Stimulated activated CD4-positive, alpha-beta T cell treated with anti-CD3 and anti-CD28 coated beads, Interleukin-15, amount 100 ng/mL, for 1 hour (primary cell): ENCODE data around the gene COL15A1.

Experiments used
- DNase-seq, 2 donors: peaks; one replicate each; pipeline ENCODE4 v3.0.0-alpha.2; 2020; ENCODE audit warnings: low read depth in 1 of 2, low spot score in 1 of 2

Gene COL15A1

DNA sequence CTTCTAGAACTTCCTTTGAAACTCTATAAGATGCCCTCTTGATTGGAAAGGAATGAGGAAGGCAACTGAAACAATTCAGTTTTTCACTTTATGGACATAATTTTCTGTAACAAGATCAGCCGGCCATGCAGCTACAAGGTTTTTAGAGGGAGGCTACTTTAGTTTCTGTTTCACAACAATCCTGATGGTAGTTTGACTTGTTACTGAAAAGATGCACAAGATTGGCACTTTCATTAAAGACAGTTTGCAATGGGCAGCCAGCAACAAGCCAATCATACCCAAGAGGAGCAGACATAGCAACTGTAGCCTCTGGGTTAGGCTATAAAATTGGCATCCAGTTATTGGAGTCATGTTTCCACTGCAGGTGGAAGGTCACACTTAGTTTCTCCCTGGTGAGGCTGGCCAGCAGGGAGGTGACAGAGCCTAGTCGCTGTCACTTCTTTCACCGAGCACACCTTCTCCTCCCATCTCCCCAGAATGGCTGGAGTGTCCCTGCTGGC lies 87.0 kb downstream of the COL15A1 start:
- DNase-seq = no peak

DNA sequence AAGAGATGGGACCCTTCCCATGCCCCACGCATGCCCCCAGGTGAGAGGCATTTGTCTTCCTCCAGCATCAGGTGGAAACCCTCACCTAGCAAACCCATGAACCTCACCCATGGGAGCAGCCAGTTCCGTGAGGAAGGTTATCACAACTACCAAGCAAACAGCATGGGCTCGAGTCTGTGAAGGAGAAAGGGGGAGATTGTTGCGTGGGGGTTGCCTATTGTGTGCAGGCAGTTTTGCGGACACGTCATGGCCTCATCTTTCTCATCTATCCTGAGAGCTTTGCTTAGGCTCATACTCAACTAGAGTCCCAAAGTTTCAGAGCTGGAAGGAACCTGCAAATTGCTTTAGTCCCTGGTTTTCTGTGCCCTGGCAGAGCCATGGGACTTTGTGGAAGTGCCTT lies 87.6 kb downstream of the COL15A1 start:
- no peak for DNase-seq

DNA sequence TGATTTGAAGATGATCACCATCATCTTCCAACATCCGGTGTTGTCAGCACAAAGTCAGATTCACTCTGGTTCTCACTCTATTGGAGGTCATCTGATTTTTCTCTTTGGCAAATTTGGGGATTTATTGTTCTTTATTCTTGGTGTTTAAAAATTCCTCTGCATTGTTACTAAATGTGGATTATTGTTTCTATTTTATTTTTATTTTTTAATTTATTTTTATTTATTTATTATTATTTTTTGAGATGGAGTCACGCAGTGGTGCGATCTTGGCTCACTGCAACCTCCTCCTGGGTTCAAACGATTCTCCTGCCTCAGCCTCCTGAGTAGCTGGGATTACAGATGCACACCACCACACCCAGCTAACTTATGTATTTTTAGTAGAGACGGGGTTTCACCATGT lies 88.3 kb downstream of the COL15A1 start:
- DNase-seq = no peak

DNA sequence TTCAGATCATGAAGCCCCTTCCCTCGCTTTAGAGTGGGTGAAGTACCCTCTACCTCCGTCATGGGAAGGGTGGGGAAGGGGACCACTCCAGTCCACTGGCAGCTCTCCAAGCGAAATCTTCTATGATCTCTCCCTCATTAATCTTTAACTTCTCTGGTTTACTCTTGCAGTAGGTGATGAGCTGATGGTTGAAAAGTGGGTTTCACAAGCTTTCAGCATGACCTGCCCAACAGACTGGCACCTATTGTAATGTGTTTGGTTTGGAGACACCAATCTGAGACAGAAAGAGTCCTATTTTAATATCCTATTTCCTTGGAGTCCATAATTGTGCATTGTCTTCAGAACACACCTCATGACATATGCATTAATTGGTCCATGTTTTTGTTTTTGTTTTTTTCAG lies 90.4 kb downstream of the COL15A1 start:
- DNase-seq = no peak

DNA sequence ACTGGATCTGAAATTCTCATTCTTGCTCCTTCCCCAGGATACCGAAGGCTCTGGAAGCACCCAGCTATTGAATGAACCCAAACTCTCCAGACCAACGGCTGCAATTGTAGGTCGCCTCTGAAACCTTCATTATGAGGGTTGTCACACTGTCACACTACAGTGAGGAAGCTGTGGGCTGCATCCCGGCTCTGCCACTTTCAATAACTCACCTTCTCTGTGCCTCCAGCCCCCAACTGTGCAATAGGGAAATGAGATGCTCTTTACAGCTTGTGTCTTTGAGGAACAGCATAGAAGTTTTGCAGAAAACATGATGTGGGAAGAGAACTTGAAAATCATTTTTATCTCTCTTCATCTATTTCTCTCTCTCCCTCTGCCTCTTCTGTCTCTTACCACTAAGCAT lies 91.6 kb downstream of the COL15A1 start:
- DNase-seq = no peak

DNA sequence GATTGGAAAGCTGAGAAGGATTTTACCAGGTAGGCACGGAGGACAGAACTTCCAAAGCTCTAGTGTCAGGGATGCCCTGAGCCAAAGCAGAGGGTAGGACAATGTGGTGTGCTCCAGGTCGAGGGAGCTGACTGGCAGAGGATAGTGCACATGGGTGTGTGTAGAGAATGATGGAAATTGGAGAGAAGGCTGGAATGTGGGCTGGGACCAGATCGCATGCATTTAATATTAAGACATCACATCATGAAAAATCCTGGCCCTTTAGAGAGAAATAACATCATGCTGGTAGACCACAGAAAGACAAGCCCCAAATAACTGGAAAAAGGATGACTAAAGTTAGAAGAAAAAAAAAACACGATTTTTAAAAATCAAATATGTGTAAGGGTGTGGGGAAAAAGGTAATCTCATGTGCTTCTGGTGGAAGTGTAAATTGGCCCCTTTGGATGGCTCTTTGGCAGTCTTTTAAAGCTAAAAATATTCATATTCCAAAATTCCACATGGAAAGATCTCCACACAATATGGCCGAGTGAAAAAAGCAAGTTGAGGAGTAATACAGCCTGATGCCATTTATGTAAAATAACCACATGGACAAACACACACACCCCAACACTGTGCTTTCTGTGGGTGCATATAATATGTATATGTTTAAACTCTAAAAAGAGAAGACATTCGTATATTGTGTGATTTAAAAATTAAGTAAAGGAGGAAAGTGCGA lies 94.2 kb downstream of the COL15A1 start:
- DNase-seq = no peak

DNA sequence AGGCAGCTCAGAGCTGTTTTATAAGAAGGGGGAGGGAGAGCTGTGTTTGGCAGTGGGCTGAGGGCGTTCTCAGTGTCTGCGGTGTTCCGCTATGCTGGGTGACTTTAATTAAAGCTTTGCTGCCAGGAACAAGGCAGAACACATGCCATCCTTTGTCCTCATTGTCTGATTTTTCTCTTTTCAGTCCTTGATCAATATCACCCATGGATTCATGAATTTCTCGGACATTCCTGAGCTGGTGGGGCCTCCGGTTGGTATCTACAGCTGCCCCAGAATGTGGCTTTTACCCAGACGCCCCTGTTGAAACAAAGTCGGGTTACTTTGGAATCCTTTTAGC lies 94.7 kb downstream of the COL15A1 start:
- DNase-seq = no peak

DNA sequence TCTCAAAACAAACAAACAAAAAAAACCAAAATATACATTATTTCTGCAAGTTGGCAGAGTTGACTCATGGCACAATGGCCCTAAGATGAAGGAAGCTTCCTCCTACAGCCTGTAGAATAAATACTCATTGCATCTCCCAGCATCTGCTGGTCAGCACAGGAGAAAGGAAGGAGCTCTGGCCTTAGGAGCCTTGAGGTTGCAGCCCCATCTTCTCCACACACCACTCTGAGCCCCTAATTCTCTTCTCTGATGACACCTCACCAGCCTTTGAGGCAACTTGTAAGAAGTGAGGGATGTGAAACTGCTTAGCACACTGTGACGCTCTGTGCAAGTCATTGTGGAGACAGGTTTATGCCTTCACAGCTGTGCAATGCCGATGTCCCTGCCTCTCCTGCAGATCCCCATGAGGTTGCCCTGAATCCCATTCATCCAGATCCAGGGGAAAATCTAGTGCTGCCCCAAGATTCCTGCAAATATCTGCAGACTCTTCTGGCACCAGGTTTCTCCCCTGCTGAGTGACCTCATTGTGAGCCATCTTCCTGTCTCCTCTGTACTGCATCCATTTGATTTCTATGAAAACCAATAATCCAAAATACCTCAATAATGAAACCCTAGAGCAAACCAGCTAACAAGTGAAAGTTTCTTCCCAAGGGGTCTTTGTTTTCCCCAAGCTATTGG lies 95.9 kb downstream of the COL15A1 start:
- DNase-seq = no peak

DNA sequence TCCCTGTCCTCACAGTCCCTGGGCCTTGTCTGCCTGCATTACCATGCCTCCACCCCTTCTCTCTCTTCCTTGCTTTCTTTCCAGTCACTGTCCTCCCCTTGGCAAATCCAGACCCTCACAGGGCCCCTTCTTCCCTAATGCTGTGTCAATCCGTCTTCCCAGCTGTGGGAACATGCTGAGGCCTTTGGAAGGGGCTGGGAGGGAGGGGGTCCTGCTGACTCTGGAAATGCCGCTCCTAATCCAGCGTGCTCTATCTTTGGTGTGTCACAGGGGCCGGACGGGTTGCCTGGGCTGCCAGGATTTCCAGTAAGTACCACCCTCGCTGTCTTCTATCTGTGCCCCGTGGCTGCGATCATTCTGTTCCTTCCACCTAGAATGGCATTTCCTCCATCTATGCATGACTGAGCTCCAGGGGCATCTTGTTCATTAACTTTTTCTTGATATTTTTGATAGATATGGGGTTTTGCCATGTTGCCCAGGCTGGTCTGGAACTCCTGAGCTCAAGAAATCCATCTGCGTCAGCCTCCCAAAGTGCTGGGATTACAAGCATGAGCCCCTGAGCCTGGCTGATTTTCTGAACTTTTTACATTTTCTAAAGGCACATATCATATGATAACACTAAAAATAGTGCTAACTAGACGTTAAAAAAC lies 96.7 kb downstream of the COL15A1 start:
- DNase-seq = no peak

DNA sequence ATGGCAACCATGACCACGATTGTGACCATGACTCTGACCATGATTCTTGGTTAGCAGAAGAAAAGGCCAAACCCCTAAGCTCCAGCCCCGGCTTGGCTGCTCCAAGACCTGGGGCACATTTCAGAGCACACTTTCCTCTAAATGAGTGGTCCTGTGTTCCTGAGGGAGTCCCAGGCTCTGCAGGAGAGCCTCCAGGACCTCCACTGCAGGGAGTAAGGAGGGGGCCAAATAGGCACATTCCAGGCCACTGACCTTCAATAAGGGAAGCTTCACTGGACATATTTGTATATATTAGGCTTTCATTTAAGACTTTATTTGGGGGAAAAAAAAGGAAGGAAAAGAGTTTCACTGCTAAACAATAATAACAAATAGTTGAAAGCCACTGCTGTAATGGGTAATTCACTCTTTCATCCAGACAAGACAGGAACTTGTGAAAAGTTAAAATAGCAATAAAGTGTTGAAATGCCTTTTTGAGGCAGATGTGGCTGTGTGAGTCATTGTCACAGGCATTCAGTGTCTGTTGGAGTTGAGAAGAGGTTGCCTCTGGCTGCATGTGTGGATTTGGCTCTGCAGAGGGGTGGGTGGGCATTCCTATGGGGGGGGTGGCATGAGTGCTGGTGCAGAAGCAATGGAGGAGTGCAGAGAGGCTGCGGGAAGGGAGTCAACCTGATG lies 97.3 kb downstream of the COL15A1 start:
- DNase-seq = no peak

DNA sequence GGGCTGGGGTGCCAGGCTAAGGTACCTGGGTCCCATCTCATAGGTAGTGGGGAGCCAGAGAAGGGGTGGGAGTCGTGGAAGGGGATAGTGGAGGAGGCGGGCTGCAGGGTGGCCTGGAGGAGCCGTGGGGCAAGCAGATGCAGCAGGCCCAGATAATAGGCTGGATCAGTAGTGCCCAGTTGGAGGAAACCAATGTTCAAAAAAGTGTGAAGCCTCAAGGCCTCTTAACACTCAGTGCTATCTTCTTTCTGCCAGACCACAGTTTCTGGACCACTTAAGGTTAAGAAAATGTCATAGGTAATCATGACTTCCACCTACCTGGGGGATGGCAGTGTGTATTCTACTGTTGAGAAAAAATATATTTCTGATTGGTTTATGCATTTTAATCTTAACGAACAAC lies 97.9 kb downstream of the COL15A1 start:
- no peak for DNase-seq

DNA sequence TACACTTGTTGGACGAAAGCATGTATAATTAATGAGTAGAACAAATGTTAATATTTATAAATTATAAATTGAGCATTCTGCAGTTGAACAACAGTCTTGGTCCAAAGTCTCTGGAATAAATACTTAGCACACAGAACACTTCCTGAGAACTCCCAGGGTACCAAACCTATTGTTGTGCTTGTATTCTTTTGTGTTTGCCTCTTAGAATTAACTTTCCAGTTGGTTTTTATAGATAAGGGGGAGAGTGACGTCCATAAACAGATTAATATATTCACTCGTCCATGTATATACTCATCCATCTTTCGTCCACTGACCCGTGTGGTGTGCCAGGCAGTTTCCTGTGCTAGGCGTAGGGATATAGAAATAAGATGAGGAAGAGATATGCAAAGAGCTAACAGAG lies 98.9 kb downstream of the COL15A1 start:
- no peak for DNase-seq

DNA sequence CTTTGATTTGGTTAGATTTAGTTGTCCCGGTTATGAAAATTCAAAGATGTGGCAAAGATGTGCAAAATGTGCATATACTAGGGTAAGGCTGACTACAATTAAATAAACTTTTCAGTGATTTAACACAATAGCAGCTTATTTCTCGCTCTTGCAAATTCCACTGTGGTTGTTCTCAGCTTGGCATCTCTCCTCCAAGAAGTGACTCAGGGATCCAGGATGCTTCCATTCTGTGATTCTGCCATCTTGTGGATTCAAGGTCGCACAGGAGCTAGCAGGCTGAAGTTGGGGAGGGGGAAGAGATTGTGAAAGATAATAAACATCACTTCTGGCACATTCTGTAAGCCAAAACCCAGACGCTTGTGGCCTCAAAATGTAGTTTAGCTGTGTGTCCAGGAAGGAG lies 101.1 kb downstream of the COL15A1 start:
- DNase-seq = no peak

DNA sequence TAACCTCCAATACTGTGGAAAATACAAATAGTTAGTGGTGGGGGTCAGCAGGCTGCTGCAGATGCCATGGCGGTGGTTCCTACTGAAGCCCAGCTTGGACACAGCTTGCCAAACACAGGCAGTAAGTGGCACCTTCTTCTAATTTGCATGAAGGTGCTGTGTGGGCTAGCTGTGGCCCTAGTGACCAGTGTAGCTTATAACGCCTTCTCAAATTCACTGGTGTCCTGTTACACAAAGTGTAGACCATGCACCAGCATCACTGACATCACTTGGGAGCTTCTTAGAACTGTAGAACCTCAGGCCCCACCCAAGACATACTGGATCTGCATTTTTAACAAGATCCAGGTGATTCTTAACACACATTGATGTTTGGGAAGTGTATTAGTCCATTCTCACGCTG lies 102.4 kb downstream of the COL15A1 start:
- no peak for DNase-seq

DNA sequence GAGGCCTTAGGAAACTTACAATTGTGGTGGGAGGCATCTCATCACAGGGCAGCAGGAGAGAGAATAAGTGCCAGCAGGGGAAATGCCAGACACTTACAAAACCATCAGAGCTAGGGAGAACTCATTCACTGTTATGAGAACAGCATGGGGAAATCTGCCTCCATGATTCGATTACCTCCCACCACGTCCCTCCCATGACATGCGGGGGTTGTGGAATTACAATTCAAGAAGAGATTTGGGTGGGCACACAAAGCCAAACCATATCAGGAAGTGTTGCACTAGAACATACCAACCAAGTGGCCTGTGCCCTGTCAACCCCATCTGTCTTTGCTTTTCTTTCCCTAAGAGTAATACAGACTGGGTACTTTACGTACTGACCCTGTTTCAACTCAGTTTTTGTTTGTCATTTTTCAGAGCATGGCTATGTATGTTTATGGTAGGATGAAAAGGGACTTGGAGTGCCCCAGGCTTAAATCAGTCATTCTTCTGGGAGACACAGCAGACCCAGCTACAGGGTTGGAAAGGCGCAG lies 102.9 kb downstream of the COL15A1 start:
- no peak for DNase-seq

DNA sequence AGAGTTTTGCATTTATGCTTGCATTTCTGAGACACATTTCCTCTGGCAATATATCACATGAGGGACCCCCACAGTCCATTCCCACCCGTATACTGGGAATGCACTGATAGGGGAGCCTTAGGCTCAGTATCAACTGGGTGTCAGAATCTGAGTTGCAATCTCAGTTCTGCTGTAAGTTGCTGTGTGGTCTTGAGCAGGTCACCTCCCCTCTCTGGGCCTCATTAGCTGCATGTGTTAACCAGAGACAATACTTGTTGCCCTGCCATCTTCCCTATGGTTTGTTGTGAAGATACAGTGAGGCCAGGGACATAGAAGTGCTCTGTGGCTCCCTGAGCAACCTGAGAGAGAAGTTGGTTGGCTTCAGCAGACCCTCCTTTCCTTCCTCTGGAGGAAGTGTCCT lies 105.5 kb downstream of the COL15A1 start:
- DNase-seq = no peak

DNA sequence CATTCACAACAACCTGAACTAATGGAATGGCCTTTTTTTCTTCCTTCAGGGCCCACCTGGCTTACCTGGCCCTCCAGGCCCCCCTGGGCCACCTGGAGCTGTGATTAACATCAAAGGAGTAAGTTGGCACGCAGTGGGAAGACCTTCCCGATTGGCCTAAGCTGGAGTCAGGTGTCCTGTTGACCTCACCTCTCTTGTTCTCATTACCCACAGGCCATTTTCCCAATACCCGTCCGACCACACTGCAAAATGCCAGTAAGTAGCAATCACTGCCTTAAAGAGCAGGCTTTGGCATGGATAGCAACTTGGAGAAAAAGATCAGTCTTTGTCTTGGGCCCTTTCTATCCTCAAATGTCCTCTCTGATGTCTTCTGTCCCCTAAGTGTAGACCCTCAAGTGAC lies 105.9 kb downstream of the COL15A1 start:
- DNase-seq = no peak

DNA sequence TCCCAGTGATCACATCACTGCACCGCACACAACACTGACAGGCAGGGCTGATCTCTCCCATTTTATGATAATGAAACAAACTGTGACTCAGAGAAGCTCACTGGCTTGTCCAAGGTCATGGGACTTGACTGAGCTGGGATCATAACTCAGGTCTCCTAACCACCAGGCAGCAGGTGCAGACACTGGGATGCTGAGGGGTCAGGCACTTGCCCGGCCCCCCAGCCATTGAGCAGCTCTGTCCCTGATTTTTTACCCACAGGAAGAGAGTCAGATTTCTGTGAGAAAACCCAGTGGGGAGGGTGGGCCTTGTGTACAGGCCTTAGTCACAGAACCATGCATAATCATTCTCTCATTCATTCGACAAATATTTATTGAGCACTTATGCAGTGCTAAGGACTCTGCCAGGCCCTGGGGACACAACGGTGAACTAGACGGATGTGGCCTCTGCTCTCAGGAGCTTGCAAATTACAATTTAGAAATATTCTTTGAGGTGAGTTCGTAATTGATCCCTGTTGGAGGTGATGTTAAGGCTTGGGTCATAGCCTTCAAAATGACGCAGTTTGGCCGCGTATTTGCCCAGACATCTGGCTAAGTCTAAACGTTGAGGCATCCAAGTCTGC lies 106.7 kb downstream of the COL15A1 start:
- no peak for DNase-seq

DNA sequence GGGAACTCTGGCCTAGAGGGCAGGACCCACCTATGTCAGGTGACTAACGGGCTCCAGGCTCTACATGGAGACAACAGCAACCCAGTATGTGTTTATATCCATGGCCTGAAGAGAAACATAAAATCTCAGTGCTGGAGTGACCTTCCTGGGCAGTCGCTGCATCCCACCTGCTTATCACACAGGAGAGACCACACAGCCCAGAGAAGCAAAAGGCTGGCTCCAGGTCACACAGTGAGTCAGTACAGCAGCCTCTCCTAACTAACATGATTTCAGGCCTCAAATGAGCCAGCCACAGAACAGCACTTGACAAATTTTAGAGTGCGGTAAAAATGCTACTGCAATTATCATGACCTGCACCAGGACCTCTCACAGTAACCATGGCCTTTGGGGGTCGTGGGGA lies 107.2 kb downstream of the COL15A1 start:
- no peak for DNase-seq

DNA sequence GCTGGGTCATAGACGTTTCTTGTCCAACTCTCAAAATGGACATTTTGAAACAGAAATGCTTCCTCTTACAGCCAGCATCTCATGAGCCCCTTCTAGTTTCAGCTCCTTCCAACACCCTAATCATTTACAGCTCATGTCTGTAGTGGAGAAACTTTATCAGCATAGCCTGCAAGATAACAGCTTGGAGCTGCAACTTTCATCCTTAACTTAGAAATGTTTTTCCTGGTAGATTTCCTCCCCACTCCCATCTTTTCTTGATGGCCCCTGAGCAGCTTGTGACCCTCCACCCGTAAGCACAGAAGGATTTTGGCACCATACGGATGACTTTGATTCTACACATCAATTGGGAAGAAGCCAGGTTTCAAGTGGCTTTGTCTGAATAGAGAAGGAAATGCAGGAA lies 107.7 kb downstream of the COL15A1 start:
- DNase-seq = no peak

DNA sequence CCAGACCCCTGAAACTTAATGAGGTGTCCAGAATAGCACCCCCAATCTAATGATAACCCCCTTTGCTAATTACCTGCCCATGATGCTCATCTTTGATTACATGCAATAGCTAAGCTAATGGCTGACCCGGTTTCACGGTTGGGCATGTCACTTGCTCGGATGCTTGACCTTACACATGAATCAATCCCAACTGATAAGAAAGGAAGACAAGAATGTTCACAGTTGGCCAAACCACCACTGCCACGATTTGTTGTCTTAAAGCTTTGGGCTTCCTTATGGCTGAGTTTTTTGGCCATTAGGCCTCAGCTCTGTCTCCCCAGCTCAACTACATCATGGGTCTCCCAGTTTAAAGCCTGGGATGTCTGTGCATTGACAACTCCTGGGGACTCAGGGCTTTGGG lies 108.1 kb downstream of the COL15A1 start:
- DNase-seq = no peak
